8988T (cell line): Measurements from ENCODE around the gene MEX3C.

Experiments
- DNase-seq: peaks from one replicate; pipeline ENCODE4 v3.0.0; 2011

Gene MEX3C

DNA sequence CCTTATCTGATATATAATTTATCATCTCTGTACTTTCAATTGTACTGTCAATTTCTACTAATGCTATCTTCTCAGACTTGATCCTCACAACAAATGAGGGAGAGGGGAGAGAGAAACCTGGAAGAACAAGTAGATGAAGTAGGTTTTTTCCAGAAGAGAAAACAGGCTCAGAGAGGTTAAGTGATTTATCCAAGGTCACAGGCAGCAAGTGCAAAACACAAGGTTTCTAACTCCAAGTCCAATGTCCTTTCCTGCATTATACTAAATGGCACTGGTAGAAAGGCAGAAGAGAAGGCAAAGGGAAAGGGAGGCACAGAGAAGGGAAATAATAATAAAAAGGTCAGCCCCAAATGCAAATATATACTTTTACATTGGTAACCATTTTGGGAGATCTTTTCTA, 7.5 kb downstream of the MEX3C start:
- DNase-seq: no peak

DNA sequence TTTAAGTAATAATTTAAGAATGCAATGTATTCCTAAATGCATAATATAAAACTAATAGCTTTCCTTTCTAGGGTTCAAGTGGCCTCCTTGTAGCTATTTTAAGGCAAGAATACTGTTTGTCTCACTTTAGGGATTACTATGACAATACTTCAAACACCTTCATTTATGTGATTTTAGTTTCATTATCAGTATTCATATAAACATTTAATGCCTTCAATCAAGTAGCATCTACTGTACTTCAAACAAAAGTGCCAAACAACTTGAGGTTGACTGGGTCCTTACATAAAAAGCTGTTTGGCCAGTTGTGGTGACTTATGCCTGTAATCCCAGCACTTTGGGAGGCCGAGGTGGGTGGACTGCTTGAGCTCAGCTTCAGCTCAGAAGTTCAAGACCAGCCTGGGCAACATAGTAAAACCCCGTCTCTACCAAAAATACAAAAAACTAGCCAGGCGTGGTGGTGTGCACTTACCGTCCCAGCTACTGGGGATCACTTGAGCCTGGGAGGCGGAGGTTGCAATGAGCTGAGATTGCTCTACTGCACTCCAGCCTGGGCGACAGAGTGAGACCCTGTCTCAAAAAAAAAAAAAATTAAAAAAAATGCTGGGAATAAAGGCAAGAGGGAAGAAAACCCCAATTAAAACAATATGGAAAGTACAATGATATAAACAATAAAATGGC, 9.3 kb downstream of the MEX3C start:
- no peak for DNase-seq

DNA sequence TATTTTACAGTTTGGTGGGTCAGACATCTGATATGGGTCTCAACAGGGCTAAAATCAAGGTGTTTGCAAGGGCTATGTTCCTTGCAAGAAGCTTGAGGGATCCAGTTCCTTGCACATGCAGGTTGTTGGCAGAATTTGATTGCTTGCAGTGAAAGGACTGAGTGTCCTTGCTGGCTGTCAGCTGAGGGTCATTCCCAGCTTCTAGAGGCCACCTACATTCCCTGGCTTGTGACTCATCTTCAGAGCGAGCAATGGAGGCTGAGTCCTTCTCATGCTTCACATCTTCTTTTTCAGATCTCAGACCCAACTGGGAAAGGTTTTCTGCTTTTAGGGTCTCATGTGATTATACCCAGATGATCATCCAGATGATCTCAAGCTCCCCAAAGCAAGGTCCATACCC, 12.4 kb downstream of the MEX3C start:
- DNase-seq: no peak

DNA sequence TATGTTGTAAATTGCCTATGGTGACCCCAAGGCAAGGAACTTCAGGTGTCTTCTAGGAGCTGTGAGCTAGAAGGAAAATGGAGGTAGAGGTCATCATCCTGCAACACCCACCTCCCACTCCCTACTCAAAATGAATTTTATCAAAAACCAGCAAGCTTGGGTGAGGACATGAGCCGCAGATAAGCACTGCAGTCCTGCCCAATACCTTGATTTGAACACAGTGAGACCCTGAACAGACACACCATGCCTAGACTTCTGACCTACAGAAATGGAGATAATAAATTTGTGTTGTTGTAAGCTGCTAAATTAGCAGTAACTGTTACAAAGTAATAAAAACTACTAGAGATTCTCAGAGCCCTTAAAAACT, 13.4 kb downstream of the MEX3C start:
- no peak for DNase-seq

DNA sequence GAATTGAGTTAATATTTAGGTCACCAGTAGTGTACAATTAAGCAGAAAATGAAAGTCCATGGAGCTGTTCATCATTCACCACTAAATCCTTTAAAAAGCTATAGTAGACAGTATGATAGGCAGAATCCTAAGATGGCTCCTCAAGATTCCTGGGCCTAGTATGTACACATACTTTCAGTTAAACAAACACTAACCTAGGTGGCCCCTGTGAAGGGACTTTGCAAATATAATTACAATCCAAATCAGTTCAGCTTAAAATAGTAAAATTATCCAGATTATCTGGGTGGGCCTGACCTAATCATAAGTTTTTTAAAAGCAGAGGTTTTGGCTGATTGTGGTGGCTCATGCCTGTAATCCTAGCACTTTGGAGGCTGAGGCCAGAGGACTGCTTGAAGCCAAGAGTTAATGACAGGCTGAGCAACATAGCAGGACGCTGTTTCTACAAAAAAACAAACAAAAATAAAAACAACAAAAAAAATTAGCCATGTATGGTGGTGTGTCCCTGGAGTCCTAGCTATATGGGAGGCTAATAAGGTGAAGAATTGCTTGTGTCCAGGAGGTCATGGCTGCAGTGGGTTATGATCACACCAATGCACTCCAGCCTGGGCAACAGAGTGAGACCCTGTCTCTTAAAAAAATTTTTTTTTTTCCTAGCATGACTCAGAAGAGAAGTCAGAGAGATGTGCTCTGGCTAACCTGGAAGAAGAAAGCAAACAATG, 13.9 kb downstream of the MEX3C start:
- no peak for DNase-seq

DNA sequence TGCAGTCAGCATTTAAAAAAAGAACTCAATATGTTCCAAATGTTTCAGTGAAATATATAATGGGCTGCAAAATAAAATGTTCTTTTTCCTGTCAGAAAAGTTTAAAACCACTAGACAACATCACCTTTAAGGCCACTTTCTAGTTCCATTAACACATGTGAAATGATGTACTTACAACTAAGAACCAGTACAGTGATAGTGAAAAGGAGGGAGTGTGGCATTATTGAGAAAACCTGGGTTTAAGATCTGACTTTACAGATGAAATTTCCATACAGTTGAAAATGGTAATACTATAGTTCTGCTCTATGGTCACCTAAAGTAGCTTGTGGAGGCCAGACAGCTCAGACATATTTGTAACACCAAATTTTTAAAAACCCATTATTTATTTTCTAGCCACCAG, 14.7 kb downstream of the MEX3C start:
- no peak for DNase-seq

DNA sequence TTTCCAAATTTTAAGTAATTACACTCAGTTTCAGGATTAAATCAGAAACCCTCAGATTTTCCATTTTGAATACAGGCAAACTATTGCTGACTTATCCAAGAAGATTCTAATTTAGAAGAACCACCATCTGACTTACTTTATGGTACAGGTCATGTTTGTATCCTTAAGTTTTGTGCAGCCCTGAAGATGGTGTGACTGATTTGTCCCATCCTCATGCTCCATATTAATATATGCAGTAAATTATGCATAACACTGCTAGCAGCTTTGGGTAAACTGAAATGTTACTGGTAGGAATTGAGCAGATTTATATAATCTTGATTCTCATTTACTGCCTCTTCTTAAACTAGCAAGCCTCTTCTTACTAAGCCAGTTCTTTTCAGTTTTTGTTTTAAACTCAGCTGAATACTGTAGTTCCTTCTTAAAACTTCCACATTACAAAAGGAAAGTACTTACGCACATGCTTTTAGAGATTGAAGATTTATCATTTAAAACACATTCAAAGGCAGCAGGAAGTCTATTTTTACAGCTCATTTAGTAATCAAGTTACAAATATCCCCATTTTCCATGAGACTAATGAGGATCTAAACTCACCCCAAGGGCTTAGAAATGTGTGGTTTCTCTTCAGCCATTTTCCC, 25.7 kb downstream of the MEX3C start:
- DNase-seq: no peak

DNA sequence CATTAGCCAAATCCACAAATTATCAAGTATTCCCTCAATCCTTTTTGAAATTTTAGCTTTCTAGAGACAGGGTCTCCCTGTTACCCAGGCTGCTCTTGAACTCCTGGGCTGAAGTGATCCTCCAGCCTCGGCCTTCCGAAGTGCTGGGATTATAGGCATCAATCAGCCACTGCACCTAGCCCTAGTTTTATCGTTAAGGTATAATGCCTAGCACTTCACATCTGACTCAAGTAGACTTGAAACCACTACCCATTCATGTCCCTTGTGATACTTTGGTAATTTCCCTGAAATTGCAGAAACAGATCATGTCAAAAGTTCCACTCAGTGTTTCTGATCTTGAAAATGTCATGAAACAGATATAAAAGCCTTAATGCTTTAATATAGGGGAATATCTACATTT, 26.3 kb downstream of the MEX3C start:
- DNase-seq: no peak

DNA sequence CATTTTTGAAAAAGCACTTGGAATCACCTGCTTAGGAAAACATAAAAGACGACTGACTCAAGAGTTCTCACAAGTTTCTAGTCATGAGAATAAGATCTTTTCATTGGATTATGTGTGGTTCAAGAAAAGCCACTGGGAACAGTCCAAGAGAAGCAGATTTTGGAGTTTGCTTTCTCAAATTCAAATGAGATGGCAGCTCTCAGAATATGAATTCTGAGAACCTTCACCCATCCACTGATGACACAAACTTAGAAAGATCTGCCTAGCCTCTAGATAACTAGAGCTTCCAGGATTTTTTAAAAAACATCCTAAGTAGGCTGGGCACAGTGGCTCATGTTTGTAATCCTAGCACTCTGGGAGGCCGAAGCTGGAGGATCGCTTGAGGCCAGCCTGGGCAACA, 26.8 kb downstream of the MEX3C start:
- no peak for DNase-seq

DNA sequence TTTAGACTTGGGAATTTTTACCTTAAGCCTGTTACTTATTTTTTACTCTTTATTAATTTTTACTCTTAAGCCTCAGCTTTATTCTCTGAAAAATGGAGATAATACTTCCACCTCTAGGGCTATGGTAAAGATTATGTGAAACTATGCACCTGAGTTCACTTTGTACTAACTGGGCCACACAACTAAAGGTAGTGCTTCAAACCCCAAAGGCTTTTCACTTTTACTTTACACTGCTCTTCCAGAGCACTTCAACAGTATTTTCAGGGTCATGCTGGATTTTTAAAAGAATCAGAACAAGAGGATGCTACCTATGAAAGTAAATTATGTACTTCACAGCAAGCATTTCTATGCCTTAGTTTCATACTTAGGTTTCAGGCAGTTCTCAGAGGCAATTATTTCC, 27.8 kb downstream of the MEX3C start:
- DNase-seq: no peak

DNA sequence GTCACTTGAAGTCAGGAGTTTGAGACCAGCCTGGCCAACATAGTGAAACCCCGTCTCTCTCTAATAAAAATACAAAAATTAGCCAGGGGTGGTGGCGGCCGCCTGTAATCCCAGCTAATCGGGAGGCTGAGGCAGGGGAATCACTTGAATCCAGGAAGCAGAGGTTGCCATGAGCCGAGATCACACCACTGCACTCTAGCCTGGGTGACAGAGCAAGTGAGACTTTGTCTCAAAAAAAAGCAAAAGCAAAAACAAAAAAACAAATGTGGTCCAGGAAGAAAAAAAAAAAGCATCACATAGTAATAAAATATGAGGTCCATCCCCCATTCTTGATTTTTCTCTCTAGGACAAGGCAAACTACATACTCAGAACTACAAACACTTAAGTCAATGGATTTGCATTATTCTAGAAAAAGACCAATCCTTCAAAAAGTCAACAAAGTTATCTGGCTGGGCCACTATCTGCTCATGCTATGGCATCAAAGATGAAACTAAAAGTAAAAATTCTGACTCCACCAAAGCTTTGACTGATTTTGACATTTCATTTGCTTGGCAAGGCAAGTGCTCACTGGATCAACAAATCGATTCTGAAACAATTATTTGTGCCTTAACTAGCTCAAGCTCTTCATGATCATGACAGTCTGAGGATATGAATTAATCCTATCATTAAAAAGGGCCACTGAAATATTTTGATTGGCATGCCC, 28.4 kb downstream of the MEX3C start:
- DNase-seq: no peak

DNA sequence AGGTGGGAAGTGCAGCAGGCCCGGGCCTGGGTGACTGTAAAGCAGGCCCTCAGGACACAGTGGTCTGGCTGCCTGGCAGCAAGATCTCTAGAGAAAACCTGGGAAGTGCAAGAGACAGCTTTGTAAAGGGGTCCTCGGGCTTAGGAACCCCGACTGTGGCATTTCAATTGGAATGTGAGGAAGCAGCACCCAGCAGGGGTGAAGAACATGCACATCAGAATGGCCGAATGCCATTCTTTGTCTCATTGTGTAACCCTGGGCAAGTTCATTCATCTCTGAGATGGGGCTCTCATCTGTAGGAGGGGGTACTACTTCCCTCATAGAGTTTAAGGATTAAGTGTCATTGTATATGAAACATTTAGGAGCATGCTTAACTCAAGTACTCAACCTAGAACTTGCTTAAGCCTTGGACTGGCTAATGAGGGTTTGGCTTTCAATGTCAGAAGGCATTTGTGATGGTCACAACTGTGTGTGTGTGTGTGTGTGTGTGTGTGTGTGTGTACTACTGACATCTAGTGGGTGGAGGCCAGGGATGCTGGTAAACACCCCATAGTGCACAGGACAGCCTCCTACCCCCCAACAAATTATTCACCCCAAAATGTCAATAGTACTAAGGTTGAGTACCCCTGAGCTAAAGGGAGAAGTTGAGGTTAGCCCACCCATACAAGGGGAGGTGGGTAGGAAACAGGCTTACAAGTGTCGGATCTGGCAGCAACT, 29.3 kb downstream of the MEX3C start:
- DNase-seq: no peak

DNA sequence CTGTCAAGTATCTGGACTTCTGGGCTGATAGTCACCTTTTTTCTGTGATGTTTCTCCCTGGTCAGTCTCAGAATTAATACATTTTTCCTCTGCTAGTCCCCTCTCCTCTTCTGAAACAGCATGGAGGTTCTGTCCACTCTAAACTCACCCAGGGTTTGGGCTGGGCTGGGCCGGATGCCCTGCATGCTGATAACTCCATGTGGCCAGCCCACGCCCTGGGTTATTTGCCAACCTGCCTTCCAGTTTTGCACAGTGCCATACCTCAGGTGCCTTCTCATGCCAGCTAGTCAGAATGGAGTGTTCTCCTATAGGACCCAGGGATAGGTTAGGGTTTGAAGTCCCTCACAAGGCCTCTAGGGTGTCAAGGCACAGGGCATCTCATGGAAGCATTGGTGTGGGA, 32.2 kb downstream of the MEX3C start:
- no peak for DNase-seq

DNA sequence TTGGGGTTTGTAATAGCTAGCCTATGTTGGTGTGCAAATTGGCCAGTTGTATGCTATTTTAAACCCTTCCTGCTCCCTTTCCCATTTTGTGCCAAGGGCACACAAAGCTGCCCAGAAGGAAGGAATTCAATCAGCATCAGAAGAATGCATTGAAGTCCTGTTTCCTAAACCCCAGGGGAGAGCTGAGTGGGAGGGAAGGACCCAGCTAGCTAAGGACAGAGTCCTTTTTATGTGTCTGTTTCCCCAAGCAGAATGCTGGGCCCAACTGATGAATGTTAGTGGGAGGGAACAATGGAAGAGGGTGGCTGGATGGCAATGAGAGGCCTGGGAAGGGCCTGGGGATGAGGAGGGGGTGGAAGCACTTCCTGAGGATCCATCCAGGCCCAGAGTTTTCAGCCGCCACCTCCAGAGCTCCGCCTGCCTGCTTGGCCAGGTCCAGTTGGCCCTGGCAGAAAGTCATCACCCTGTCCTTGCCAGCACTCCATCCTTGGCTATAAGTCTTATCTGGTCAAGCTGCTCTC, 32.7 kb downstream of the MEX3C start:
- DNase-seq: no peak

DNA sequence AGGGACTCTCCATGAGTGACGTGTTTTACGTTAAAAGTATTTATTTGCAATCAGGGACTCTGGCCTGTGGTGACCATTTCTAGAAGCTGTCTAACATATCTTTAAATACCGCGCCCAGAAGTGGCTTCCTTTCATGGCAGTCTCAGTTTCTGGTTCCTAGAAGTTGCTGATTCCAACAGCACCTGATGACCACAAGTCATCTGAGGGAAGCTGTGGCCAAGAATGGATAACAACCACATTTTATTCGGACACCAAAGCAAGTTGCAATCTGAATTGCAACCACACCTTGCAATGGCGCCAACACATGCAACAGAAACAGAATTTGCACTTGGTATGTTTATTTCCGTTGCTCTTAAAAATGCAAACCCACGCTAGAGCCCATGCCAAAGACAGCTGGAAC, 33.1 kb downstream of the MEX3C start:
- DNase-seq: no peak

DNA sequence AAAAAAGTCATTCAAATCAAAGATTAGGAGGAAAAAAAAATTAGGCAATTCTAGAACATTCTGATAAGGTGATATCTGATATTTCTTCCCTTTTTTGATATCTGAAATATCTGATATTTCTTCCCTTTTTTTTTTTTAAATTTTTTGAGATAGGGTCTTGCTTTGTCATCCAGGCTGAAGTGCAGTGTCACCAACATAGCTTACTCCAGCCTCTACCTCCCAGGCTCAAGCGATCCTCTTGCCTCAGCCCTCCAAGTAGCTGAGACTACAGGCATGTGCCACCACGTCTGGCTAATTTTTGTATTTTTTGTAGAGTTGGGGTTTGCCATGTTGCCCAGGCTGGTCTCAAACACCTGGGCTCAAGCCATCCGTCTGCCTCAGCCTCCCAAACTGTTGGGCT, 33.9 kb downstream of the MEX3C start:
- no peak for DNase-seq

DNA sequence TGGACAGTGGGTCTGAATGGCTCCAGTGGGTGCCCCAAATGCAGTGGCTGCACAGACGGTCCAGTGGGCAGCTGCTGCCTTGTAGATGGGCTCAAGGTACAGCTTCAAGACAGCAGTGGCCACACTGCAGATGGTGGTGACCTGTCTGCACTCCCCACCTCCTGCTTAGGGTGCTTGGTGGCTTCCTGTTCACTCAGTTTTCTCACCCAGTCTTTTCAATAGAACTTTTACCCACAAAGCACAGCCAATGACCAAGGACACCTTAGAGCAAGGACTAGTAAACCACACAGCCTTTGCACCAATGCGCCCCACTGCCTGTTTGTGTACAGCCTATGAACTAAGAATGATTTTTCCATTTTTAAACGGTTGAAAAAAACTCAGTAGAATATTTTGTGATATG, 34.9 kb downstream of the MEX3C start:
- no peak for DNase-seq

DNA sequence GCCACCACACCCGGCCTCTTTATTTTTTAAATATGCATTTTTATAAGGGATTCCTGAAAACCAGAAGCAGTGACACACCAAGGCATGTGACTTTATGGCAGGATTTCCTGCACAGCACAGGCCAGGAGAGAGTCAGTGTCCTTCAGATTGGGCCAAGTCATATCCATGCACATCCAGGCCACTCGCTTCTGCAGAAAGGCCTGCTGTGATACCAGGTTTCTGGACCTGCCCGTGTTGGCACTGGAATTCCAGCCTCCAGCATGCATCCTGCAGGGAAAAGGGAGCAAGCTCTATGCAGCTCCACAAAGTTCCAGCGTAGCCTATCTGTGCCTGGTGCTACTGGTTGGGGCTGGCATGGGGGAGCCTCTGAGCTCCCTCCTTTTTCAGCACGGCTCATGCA, 36.8 kb downstream of the MEX3C start:
- no peak for DNase-seq

DNA sequence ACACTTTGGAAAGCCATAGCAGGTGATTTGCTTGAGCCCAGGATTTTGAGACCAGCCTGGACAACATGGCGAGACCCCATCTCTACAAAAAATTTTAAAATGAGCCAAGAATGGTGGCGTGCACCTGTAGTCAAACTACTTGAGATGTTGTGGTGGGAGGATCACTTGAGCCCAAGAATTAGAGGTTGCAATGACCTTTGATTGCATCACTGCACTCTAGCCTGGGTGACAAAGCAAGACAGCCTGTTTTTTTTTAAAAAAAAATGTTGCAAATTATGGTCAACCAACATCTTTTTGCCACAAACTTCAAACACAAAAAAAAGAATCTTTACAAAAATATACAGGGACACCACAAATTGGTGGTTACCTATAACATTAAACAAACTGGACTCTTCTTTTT, 40.3 kb downstream of the MEX3C start:
- no peak for DNase-seq

DNA sequence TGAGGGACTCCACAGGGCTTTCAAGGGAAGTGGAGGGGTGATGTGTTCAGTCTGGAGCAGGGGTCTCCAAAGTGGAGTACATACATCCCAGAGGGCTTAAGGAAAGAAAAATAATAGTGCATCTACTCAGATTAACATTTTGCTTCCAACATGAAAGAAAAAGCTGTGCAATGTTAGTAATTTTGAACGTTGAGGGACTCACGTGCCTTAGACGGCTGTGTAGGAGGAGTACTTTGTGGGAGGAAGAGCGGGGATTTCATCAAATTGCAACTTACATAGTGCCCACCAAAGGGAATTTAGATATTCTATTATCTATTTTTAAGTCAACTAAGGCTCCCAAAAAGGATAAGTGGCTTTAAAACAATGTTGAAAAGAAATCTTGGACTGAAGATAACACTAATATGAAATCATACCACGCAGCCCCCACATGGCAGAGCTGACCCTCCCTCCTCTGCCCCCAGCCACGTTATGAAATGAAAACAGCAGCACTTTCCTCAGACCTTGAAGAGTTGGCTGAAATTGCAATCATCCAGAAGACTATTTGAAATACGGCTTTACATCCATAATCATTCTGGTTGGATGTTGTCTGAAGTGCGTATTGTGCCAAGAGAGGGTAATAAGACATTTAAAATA, 42.9 kb downstream of the MEX3C start:
- DNase-seq: no peak

DNA sequence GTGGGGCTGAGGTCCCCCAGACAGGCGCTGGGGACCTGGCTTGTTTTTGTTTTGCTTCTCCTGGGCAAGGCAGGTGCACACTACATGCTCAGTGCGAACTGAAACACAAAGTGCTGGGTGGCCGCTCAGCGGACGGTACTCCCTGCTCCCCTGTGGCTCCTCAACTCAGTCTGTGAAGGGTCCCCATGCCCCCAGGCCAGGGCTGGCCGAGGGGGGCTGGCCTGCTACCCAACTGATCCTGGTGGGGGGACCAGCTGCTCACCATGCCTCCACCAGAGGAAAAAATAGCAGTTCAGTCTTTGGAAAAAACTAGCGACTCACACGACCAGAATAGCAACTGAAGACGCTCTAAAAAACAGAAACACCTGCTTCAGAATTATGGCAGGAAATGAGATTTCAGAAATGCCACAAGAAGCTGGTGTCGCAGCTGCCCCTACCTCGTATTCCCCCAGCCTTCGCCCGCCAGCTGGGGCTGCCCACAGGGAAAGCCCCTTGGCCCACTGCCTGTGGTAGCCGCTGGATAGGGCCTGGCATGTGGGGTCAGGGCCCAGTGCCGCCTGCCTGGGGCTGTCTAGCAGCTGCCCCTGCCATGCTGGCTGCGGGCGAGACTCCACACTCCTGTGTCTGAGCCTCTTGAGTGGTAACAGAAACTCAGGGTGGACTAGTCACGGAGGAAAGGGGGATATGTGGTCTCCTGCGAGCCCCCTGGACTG, 43.7 kb downstream of the MEX3C start:
- no peak for DNase-seq
